Esophagus squamous epithelium (tissue), 5 donors: ENCODE data around the gene WHRN. TPM values are rescaled to one million over a fixed set of nuclear protein-coding genes. Genes with fewer than 3 reads are reported as not detected.

Source experiments
- DNase-seq: peaks from one replicate; lab custom pipeline; 2025; lab: John Stamatoyannopoulos, UW
- H3K27ac ChIP-seq, 4 donors: fragments of 200-600 bp; sonication (generic); one replicate each; pipeline ENCODE4 v1.5.1; 2016 to 2019; ENCODE audit warnings: mild to moderate bottlenecking in 1 of 4
- H3K27me3 ChIP-seq, 4 donors: fragments of 200-600 bp; sonication (generic); 1 replicate in 3 of 4; 2 replicates in 1 of 4; pipeline versions ENCODE4 v1.5.1 to v1.6.0; 2017 to 2021; ENCODE audit warnings: antibody characterized with exemption in 1 of 4
- H3K36me3 ChIP-seq, 3 donors: fragments of 200-600 bp; sonication (generic); one replicate each; pipeline ENCODE4 v1.5.1; 2016 to 2019
- H3K4me1 ChIP-seq, 3 donors: fragments of 200-600 bp; sonication (generic); one replicate each; pipeline ENCODE4 v1.5.1; 2017 to 2019
- H3K4me3 ChIP-seq, 4 donors: fragments of 200-600 bp; sonication (generic); 1 replicate in 3 of 4; 2 replicates in 1 of 4; pipeline ENCODE4 v1.5.1; 2016 to 2019; ENCODE audit warnings: mild to moderate bottlenecking in 2 of 4, moderate library complexity in 1 of 4
- H3K9me3 ChIP-seq, 3 donors: fragments of 200-600 bp; sonication (generic); one replicate each; pipeline ENCODE4 v1.5.1; 2016 to 2019
- POLR2A ChIP-seq, 4 donors: fragments of 450-650 bp; IDR thresholded peaks; one replicate each; pipeline ENCODE4 v1.6.1; 2017; ENCODE audit warnings: antibody characterized with exemption in 4 of 4, mild to moderate bottlenecking in 4 of 4, moderate library complexity in 3 of 4
- WGBS, 2 donors: methylation state at CpG; one replicate each; pipeline ENCODE4 v1.1.5; 2018; 5-methylcytosine and 5-hydroxymethylcytosine counted together
- intact Hi-C: fragments of 100-400 bp; cut with DNase I; formaldehyde crosslinking; loops from one replicate; pipeline ENCODE4 v1.15.0; 2022
- small RNA-seq, 4 donors: library from RNA; depleted of rRNA; stranded (forward); fragments of <200 nt; gene quantifications; one replicate each; pipeline ENCODE3, GENCODE V24; 2016
- total RNA-seq, 4 donors: library from RNA; depleted of rRNA; stranded (reverse); fragments of >200 nt; gene quantifications; one replicate each; pipeline ENCODE4 v1.1.0, GENCODE V29; 2016
- TF ChIP-seq, protein P1 (sequence below), 6 experiments: fragments of 450-650 bp in 4 of 6; fragments of 200-600 bp in 2 of 6; sonication (generic) in 2 of 6; IDR thresholded peaks; one replicate each; pipeline ENCODE4 v1.5.1; 2016 to 2019; ENCODE audit warnings: antibody characterized with exemption in 6 of 6, mild to moderate bottlenecking in 4 of 6, moderate library complexity in 4 of 6
- donor health status: DM: yes; HTN: yes; CAD: no.

Gene WHRN
- total RNA-seq, 4 donors from 2014 or later, result 2.9 to 6.1 (median 3.4) TPM

DNA sequence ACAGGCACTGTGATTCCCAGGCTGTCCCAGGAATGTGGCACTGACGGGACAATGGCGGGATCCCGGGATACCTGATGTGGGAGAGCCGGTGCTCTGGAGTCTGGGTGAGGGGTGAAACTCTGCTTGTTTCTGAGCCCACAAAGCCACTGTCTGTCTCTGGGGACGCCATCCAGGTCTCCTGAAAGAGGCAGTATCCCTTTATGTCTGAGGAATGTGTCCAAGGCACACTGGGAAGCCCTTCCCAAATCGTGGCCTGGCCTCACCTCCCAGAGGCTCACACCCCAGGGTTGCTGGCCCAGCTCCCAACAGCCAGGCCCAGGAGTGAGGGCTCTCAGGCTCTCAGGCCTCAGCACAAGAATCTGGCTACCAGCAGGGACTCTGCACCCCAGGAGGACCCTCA lies 148.5 kb downstream of the WHRN start:
- intact Hi-C loops, result no loop called here
- 96% methylated on average over 3 of the region's 6 CpGs; no CpG with 5 or more reads in 1 of the 2 donors for WGBS, 2 donors

DNA sequence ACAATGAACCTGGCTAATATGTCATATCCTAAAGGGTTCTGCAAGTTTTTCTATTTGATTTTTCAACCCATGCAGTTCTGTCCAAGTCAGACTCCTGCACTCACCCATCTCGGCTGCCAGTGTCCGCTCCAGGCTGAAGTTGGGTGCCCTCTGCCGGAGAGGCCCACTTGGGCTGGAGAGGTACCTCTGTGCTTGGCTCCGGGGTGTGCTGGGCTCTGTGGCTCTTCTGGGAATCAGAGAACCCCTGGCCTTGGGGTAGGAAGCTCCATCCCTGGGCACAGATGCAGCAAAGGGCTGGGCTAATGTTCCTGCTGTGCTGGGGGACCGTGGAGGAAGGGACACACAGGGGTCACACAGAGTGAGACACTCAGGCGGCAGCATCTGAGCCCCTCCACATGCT lies 149.5 kb downstream of the WHRN start:
- TF ChIP-seq POLR2A (IDR thresholded peaks at IDR 0.05), result no peak
- TF ChIP-seq, protein P1, sequence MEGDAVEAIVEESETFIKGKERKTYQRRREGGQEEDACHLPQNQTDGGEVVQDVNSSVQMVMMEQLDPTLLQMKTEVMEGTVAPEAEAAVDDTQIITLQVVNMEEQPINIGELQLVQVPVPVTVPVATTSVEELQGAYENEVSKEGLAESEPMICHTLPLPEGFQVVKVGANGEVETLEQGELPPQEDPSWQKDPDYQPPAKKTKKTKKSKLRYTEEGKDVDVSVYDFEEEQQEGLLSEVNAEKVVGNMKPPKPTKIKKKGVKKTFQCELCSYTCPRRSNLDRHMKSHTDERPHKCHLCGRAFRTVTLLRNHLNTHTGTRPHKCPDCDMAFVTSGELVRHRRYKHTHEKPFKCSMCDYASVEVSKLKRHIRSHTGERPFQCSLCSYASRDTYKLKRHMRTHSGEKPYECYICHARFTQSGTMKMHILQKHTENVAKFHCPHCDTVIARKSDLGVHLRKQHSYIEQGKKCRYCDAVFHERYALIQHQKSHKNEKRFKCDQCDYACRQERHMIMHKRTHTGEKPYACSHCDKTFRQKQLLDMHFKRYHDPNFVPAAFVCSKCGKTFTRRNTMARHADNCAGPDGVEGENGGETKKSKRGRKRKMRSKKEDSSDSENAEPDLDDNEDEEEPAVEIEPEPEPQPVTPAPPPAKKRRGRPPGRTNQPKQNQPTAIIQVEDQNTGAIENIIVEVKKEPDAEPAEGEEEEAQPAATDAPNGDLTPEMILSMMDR (IDR thresholded peaks at IDR 0.05), result no peak
- Histone ChIP-seq H3K27me3 (no peaks in the 10 kb centered on the region), H3K4me3 (no peak overlapping the region), H3K27ac (no peak overlapping the region), H3K4me1 (peaks cover 0 to 6% (median 0%) of the 10 kb centered on the region in 3 donors), H3K36me3 (peaks cover 29 to 83% (median 48%) of the 10 kb centered on the region in 3 donors), H3K9me3 (no peaks in the 10 kb centered on the region)
- DNase-seq, result no peak
- 91 to 92% methylated on average over 2 to 5 of the region's 6 CpGs for WGBS, 2 donors
- intact Hi-C loops, result no loop called here

More for the DNA sequence above, 148.5 kb downstream of the WHRN start:
- DNase-seq, result no peak
- Histone ChIP-seq H3K36me3 (peaks cover 32 to 83% (median 50%) of the 10 kb centered on the region in 3 donors), H3K27ac (no peak overlapping the region), H3K27me3 (no peaks in the 10 kb centered on the region), H3K4me3 (no peak overlapping the region), H3K4me1 (no peaks in the 10 kb centered on the region), H3K9me3 (no peaks in the 10 kb centered on the region)
- TF ChIP-seq POLR2A (IDR thresholded peaks at IDR 0.05), result no peak
- TF ChIP-seq, protein P1 (IDR thresholded peaks at IDR 0.05), result no peak

Small RNAs within 50 kb of the gene (small RNA-seq; reads per million reads assigned to genes)
- gene AL138895.2, result 0 reads per million in 4 donors

Other genes with a start within 250 kb of the WHRN start
- under 1 TPM in 1 of 4 donors, not detected in 3; 0.41 TPM for gene ORM1, start 182.4 kb downstream of the WHRN start, total RNA-seq
- gene ORM2, start 175.6 kb downstream of the WHRN start, total RNA-seq, result not detected
- gene AKNA, start 117.5 kb downstream of the WHRN start, total RNA-seq, result 10 to 100 TPM in 1 of 4 donors, 1 to 10 TPM in 3; 6.1 to 25.0 (median 7.6) TPM
- 100 to 1,000 TPM; 151 to 210 (median 185) TPM for gene ATP6V1G1, start 82.3 kb upstream of the WHRN start, total RNA-seq
- gene TMEM268, start 105.8 kb upstream of the WHRN start, total RNA-seq, result 1 to 10 TPM; 3.2 to 6.5 (median 6.2) TPM
- gene TEX53, start 152.3 kb upstream of the WHRN start, total RNA-seq, result not detected
- gene TEX48, start 176.7 kb upstream of the WHRN start, total RNA-seq, result not detected